ENCODE measurements around the gene MLX.

- TF ChIP-seq POLR2A (IDR thresholded peaks at IDR 0.05): no peak
- TF ChIP-seq EP300 (IDR thresholded peaks at IDR 0.05; ENCODE audit: low read depth): no peak
- TF ChIP-seq CTCF (IDR thresholded peaks at IDR 0.05): no peak
Observed at GRCh38 chr17:42548993-42549755, 17.7 kb upstream of the MLX start.

Measured in transverse colon (tissue), 3 donors.